GM12878 (cell line): ENCODE measurements around the gene AKT3. TPM values are rescaled to one million over a fixed set of nuclear protein-coding genes. Genes with fewer than 3 reads are reported as not detected.

Experiments used
- ATAC-seq: fragments of 200-7000 bp; cut with Tn5 transposase; 3 replicates; pipeline ENCODE4 v1.9.1; 2020; ENCODE audit warnings: mild to moderate bottlenecking, moderate library complexity
- BruUV-seq: library from RNA; stranded (reverse); fragments of 400-500 nt; replicated peaks from 2 replicates; lab custom pipeline; 2021; lab: Mats Ljungman, UMichigan
- CTCF ChIA-PET: fragments of 300-600 bp; sonication (Branson Sonifier 250); formaldehyde crosslinking; extraction: SDS; loops from one replicate; lab custom pipeline; 2021; ENCODE audit warnings: inconsistent platforms; lab: Yijun Ruan, JAX
- POLR2A ChIA-PET: fragments of 350-600 bp; formaldehyde crosslinking; extraction: SDS; loops from one replicate; lab custom pipeline; 2021; ENCODE audit warnings: inconsistent platforms; lab: Charles Lee
- RAD21 ChIA-PET: fragments of 300-600 bp; sonication (Branson Sonifier 250); formaldehyde crosslinking; loops from one replicate; lab custom pipeline; 2023; ENCODE audit warnings: antibody characterized with exemption; ENCODE audit not compliant: unreplicated experiment; lab: Charles Lee
- SMC1A ChIA-PET: fragments of 300-600 bp; sonication (Branson Sonifier 250); formaldehyde crosslinking; loops from one replicate; lab custom pipeline; 2023; ENCODE audit not compliant: unreplicated experiment, uncharacterized antibody; lab: Charles Lee
- DNase-seq: peaks from one replicate; pipeline ENCODE4 v3.0.0-alpha.2; 2011; ENCODE audit warnings: low read depth, low spot score
- FAIRE-seq: peaks from 3 replicates; lab custom pipeline; 2011; peaks lifted over from hg19 to GRCh38; lab: Jason Lieb, UNC
- H2AFZ ChIP-seq: 2 replicates; pipeline ENCODE4 v1.6.0; 2011; ENCODE audit warnings: low read depth, low read length, control low read depth; ENCODE audit not compliant: control insufficient read depth
- H3K27ac ChIP-seq: 2 replicates; pipeline ENCODE4 v1.5.1; 2011; ENCODE audit warnings: control low read depth; ENCODE audit not compliant: control insufficient read depth, insufficient read depth
- H3K27me3 ChIP-seq, 2 experiments: replicated peaks in 1 of 2; 2 replicates each; pipeline versions ENCODE4 v1.6.0 to v1.6.1; 2011; ENCODE audit warnings: low read length in 1 of 2; ENCODE audit not compliant: control insufficient read depth in 2 of 2, insufficient read depth in 2 of 2
- H3K36me3 ChIP-seq, 2 experiments: 2 replicates each; pipeline ENCODE4 v1.5.1; 2011; ENCODE audit warnings: low read length in 1 of 2; ENCODE audit not compliant: control insufficient read depth in 2 of 2, insufficient read depth in 2 of 2
- H3K4me1 ChIP-seq: 2 replicates; pipeline ENCODE4 v1.6.1; 2011; ENCODE audit warnings: mild to moderate bottlenecking, low read length, moderate library complexity, mixed read lengths; ENCODE audit not compliant: control insufficient read depth, insufficient read depth
- H3K4me2 ChIP-seq: 2 replicates; pipeline ENCODE4 v1.6.0; 2011; ENCODE audit warnings: control low read depth; ENCODE audit not compliant: control insufficient read depth, insufficient read depth
- H3K4me3 ChIP-seq: fragments of 200-600 bp; sonication (generic); 2 replicates; pipeline ENCODE4 v1.5.1; 2016
- H3K79me2 ChIP-seq: 2 replicates; pipeline ENCODE4 v1.6.0; 2011; ENCODE audit warnings: low read length; ENCODE audit not compliant: control insufficient read depth, insufficient read depth
- H3K9ac ChIP-seq: 2 replicates; pipeline ENCODE4 v1.8.0; 2011; ENCODE audit warnings: low read length, control low read depth, mixed read lengths; ENCODE audit not compliant: control insufficient read depth, insufficient read depth
- H3K9me3 ChIP-seq: replicated peaks from 3 replicates; pipeline ENCODE4 v1.5.1; 2011; ENCODE audit warnings: mild to moderate bottlenecking, low read length; ENCODE audit not compliant: control insufficient read depth, insufficient read depth
- H4K20me1 ChIP-seq: 2 replicates; pipeline ENCODE4 v1.6.0; 2011; ENCODE audit not compliant: control insufficient read depth, insufficient read depth
- CBFB ChIP-seq: IDR thresholded peaks from 2 replicates; pipeline ENCODE4 v1.6.1; 2016; ENCODE audit warnings: antibody characterized with exemption, low read depth
- PAX8 ChIP-seq: fragments of 450-650 bp; IDR thresholded peaks from 2 replicates; pipeline ENCODE4 v1.6.1; 2017; ENCODE audit warnings: mild to moderate bottlenecking, moderate library complexity
- SIN3A ChIP-seq: IDR thresholded peaks from 2 replicates; pipeline ENCODE4 v1.6.1; 2012; ENCODE audit warnings: low read depth, low read length, improper control_type of control experiment
- SREBF2 ChIP-seq: IDR thresholded peaks from 2 replicates; pipeline ENCODE4 v1.6.1; 2012; ENCODE audit warnings: mild to moderate bottlenecking, low read length
- SUZ12 ChIP-seq: fragments of 200-600 bp; sonication (generic); IDR thresholded peaks from one replicate; pipeline ENCODE4 v1.6.1; 2018; ENCODE audit warnings: antibody characterized with exemption, mild to moderate bottlenecking; ENCODE audit not compliant: unreplicated experiment
- WRNIP1 ChIP-seq: IDR thresholded peaks from 2 replicates; pipeline ENCODE4 v1.6.1; 2011; ENCODE audit warnings: low read depth, low read length, improper control_type of control experiment, borderline replicate concordance
- ZNF622 ChIP-seq: fragments of 450-650 bp; IDR thresholded peaks from 2 replicates; pipeline ENCODE4 v1.6.1; 2017; ENCODE audit warnings: mild to moderate bottlenecking, inconsistent platforms
- WGBS: methylation state at CpG from one replicate; pipeline ENCODE4 v1.1.6; 2016; ENCODE audit warnings: low lambda C conversion rate; ENCODE audit not compliant: insufficient replicate concordance, insufficient coverage; ENCODE audit errors: missing lambda C conversion rate; 5-methylcytosine and 5-hydroxymethylcytosine counted together
- in situ Hi-C: fragments of 300-500 bp; cut with MboI; formaldehyde crosslinking; loops from 9 replicates; pipeline ENCODE4 v1.14.3; 2018; ENCODE audit warnings: mixed read lengths
- intact Hi-C: fragments of 100-400 bp; cut with micrococcal nuclease; formaldehyde crosslinking; loops from one replicate; pipeline ENCODE4 v1.14.2; 2022; ENCODE audit not compliant: unreplicated experiment
- polyA plus RNA-seq, 11 experiments: library from polyadenylated mRNA; depleted of rRNA in 4 of 11; unstranded in 6 of 11; stranded (reverse) in 5 of 11; fragments of >200 nt; fragmentation: Nextera tagmentation in 4 of 11; fragmentation: Illumina TruSeq in 1 of 11; extraction: Ambion mirVana in 4 of 11; extraction: Trizol in 1 of 11; gene quantifications; 1 replicate in 1 of 11; 2 replicates in 10 of 11; pipeline versions ENCODE4 v1.2.1 to v1.2.3, GENCODE V29; 2011 to 2016; ENCODE audit warnings: inconsistent platforms in 2 of 11, missing spikeins in 2 of 11, low read depth in 1 of 11
- total RNA-seq, 4 experiments: library from RNA; depleted of rRNA in 3 of 4; stranded (reverse); fragments of >200 nt in 3 of 4; fragmentation: Illumina TruSeq in 1 of 4; extraction: Trizol in 1 of 4; gene quantifications; 2 replicates each; pipeline versions ENCODE4 v1.2.1 to v1.2.3, GENCODE V29; 2013 to 2021
- TF ChIP-seq, protein P1 (sequence below): fragments of 450-650 bp; IDR thresholded peaks from 2 replicates; pipeline ENCODE4 v1.6.1; 2016; ENCODE audit warnings: mild to moderate bottlenecking
- TF ChIP-seq, protein P2 (sequence below): fragments of 150-350 bp; IDR thresholded peaks from 2 replicates; pipeline ENCODE4 v1.6.1; 2016; ENCODE audit warnings: low read depth, low read length

The AKT3 gene
- total and polyA plus RNA-seq, 10 of the 15 experiments (the other 5 are each of a cell fraction or from before 2014, with no cell fraction given), result 0.03 to 0.56 (median 0.19) TPM

DNA sequence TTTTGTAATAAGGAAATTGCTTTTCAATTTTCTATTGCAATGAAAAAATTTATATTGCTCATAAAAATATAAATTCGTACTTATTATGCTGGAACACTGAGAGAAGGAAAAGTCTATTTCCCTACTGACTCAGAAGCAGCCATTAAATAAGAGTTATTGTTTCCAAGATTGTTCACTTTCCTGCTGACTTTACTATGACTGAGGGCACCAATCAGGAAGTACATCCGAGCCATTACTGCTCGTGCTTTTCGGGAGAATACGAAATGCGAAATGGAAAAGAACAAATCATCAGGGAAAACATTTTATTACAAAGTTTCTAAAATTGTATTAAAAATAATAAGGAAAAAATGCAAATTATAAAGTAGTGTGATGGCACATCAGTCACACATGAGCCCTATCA lies 204.8 kb downstream of the AKT3 start:
- ATAC-seq, result no peak
- SMC1A ChIA-PET, result no interaction called here
- intact Hi-C loops, result no loop called here
- Histone ChIP-seq H3K27me3 (no peaks in the 10 kb centered on the region), H2AFZ (no peak overlapping the region), H3K9me3 (no peaks in the 10 kb centered on the region; the same call in 1 of the 3 replicates), H3K4me3 (no peak overlapping the region), H3K4me1 (no peaks in the 10 kb centered on the region), H3K36me3 (no peaks in the 10 kb centered on the region), H4K20me1 (no peaks in the 10 kb centered on the region), H3K27ac (no peak overlapping the region), H3K79me2 (no peaks in the 10 kb centered on the region), H3K4me2 (no peak overlapping the region), H3K9ac (no peak overlapping the region)
- POLR2A ChIA-PET, result no interaction called here
- BruUV-seq, result no TSS peak
- WGBS, result 98% methylated on average over 6 of the region's 6 CpGs
- no peak for TF ChIP-seq CBFB
- in situ Hi-C loops, result no loop called here
- DNase-seq, result no peak
- FAIRE-seq, result no peak
- RAD21 ChIA-PET, result no interaction called here
- CTCF ChIA-PET, result no interaction called here

DNA sequence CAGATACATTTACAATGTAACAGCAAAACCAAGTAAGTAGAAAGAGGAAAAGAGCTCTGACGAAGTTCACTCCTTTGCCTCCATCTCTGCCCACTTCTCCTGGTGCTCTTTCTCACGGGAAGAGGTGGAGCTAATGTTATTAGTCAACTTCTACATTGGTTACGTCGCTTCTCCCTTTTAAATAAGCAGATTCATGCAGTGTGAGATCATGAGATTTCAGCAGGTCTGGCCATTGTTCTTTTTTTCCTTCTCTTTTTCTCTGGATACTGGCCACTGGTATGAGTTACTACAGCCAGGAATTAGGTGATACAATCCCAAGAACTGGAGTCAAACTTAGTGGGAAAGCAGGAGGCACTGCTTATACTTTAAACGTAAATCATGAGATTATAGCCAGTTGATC lies 207.1 kb downstream of the AKT3 start:
- TF ChIP-seq SIN3A (no peak), PAX8 (no peak), WRNIP1 (no peak), SUZ12 (no peak), ZNF622 (no peak), SREBF2 (no peak)
- TF ChIP-seq, protein P1, sequence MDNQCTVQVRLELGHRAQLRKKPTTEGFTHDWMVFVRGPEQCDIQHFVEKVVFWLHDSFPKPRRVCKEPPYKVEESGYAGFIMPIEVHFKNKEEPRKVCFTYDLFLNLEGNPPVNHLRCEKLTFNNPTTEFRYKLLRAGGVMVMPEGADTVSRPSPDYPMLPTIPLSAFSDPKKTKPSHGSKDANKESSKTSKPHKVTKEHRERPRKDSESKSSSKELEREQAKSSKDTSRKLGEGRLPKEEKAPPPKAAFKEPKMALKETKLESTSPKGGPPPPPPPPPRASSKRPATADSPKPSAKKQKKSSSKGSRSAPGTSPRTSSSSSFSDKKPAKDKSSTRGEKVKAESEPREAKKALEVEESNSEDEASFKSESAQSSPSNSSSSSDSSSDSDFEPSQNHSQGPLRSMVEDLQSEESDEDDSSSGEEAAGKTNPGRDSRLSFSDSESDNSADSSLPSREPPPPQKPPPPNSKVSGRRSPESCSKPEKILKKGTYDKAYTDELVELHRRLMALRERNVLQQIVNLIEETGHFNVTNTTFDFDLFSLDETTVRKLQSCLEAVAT, result no peak
- TF ChIP-seq, protein P2, sequence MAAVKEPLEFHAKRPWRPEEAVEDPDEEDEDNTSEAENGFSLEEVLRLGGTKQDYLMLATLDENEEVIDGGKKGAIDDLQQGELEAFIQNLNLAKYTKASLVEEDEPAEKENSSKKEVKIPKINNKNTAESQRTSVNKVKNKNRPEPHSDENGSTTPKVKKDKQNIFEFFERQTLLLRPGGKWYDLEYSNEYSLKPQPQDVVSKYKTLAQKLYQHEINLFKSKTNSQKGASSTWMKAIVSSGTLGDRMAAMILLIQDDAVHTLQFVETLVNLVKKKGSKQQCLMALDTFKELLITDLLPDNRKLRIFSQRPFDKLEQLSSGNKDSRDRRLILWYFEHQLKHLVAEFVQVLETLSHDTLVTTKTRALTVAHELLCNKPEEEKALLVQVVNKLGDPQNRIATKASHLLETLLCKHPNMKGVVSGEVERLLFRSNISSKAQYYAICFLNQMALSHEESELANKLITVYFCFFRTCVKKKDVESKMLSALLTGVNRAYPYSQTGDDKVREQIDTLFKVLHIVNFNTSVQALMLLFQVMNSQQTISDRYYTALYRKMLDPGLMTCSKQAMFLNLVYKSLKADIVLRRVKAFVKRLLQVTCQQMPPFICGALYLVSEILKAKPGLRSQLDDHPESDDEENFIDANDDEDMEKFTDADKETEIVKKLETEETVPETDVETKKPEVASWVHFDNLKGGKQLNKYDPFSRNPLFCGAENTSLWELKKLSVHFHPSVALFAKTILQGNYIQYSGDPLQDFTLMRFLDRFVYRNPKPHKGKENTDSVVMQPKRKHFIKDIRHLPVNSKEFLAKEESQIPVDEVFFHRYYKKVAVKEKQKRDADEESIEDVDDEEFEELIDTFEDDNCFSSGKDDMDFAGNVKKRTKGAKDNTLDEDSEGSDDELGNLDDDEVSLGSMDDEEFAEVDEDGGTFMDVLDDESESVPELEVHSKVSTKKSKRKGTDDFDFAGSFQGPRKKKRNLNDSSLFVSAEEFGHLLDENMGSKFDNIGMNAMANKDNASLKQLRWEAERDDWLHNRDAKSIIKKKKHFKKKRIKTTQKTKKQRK, result no peak
- FAIRE-seq (no peak), DNase-seq (no peak), ATAC-seq (no peak)
- no peaks in the 10 kb centered on the region for H3K36me3 ChIP-seq
- POLR2A ChIA-PET, result no interaction called here
- no peak overlapping the region for H2AFZ ChIP-seq
- no peaks in the 10 kb centered on the region for H3K79me2 ChIP-seq
- H3K9ac ChIP-seq, result no peak overlapping the region
- H3K4me2 ChIP-seq, result no peak overlapping the region
- H3K4me1 ChIP-seq, result no peaks in the 10 kb centered on the region; the same call in 1 of the 2 replicates
- H3K9me3 ChIP-seq, result peaks cover 2% of the 10 kb centered on the region; the same call in 2 of the 3 replicates
- intact Hi-C loops, result no loop called here
- SMC1A ChIA-PET, result interaction anchor here (0.9 kb wide), 1 partner anchor 65 kb away, joined by 4 read pairs; no protein-coding TSS in a partner anchor
- no peaks in the 10 kb centered on the region for H3K27me3 ChIP-seq
- CTCF ChIA-PET, result no interaction called here
- no TSS peak for BruUV-seq
- no peak overlapping the region for H3K4me3 ChIP-seq
- H4K20me1 ChIP-seq, result no peaks in the 10 kb centered on the region
- RAD21 ChIA-PET, result no interaction called here
- in situ Hi-C loops, result no loop called here
- no peak overlapping the region for H3K27ac ChIP-seq
- WGBS, result 79% methylated on average over 5 of the region's 5 CpGs
